GM21576 (cell line): Measurements from ENCODE around the gene RPL13.

Experiments
- ATAC-seq: cut with Tn5 transposase; IDR thresholded peaks from one replicate; pipeline ENCODE4 v1.9.1; 2021; ENCODE audit warnings: mild to moderate bottlenecking, moderate library complexity; ENCODE audit not compliant: unreplicated experiment

RPL13 gene

GRCh38 chr16:89595330-89596060 lies 35.0 kb downstream of the RPL13 start:
- no peak for ATAC-seq

- no peak for ATAC-seq
Observed at GRCh38 chr16:89596061-89596689, 35.7 kb downstream of the RPL13 start.

GRCh38 chr16:89596957-89597649 lies 36.6 kb downstream of the RPL13 start:
- no peak for ATAC-seq

GRCh38 chr16:89598199-89598598 lies 37.7 kb downstream of the RPL13 start:
- ATAC-seq = no peak

GRCh38 chr16:89599451-89599858 lies 39.0 kb downstream of the RPL13 start:
- no peak for ATAC-seq

DNA sequence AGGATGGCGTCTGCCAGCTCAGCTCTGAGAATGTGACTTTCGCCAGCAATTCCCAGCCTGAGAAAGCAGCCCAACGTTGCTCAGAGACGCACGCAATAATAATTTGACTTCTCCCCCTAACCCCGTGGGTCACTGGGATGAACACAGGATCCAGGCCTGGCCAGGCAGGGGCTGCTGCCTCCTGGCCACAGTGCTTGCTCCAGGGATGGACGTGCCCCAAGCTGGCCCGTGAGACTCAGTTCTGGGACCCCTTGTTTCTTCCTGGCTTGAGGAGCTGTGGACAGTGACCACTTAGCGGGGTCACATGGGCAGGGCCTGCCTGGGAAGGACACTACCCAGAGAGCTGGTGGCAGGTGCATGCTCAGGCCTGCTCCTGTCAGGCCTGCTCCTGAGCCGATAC lies 39.4 kb downstream of the RPL13 start:
- no peak for ATAC-seq

GRCh38 chr16:89600427-89600826 lies 39.9 kb downstream of the RPL13 start:
- no peak for ATAC-seq

GRCh38 chr16:89600956-89601355 lies 40.5 kb downstream of the RPL13 start:
- no peak for ATAC-seq

DNA sequence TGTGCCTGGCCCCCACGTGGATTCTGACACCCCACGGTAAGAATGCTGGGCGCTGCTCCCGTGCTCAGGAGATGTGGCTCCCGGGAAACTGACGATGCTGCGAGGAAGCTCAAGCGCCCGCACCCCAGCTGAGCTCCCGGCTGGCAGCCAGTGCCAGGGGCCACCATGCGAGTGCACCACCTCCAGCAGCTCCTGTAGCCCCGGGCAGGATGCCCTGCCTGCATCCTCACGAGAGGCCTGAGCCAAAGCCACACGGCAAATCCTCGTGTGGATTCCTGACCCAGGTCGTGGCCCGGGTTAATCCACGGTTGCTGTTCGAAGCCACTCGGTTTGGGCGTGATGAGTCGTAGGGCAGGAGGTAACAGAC lies 41.4 kb downstream of the RPL13 start:
- ATAC-seq = no peak

DNA sequence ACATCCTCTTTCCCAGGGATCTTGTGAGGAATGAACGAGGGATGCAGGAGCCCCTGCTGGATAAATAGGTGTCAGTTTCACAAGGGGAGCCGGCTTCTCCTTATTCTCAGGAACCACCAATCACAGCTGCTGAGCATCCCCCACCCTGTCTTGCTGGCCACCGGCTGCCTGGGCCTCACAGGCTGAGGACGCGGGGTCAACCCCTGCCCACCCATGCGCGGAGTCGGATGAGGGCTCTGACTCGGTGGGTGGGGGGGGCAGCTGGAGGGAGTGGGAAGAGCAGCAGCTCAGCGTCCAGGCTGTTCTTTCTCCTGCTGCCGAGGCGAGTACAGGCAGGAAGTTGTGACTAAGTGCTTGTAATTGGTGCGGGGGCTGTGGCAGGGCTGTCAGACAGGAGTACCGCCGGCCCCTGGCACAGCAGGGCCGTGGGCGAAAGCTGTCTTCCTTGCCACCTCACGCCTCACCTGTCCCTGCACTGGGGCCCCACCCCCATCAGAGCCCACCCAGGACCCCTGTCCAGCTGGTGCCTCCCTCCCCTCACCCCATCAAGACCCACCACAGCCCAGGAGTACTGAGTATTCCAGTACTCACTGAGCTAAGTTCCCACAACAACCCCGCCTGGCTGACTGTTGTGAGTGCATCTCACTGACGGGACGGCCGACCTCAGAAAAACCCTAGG lies 41.9 kb downstream of the RPL13 start:
- no peak for ATAC-seq

DNA sequence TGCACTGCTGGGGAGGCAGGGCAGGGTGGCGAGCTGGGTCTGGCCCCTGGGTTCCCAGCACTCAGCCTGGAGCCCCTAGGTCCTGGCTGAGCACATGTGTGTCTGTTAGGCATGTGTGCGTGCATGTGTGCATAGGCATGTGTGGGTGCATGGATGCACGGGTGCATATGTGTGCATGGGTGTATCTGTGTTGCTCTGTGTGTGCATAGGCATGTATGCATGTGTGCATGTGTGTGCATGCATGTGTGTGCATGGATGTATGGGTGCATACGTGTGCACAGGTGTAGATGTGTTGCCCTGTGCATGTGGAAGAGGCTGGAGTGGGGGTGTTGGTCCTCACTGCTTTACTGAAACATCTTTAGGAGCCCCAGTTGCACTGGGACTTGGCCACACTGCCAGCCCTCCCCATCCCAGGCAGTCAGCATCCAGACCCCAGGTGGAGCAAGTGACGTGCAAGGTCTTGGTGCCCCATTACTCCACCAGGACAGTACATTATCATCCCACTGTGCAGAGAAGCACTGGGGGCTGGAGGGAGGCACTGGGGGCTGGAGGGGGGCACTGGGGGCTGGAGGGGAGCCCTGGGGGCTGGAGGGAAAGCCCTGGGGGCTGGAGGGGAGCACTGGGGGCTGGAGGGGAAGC lies 42.6 kb downstream of the RPL13 start:
- no peak for ATAC-seq

GRCh38 chr16:89604764-89605163 lies 44.3 kb downstream of the RPL13 start:
- no peak for ATAC-seq

DNA sequence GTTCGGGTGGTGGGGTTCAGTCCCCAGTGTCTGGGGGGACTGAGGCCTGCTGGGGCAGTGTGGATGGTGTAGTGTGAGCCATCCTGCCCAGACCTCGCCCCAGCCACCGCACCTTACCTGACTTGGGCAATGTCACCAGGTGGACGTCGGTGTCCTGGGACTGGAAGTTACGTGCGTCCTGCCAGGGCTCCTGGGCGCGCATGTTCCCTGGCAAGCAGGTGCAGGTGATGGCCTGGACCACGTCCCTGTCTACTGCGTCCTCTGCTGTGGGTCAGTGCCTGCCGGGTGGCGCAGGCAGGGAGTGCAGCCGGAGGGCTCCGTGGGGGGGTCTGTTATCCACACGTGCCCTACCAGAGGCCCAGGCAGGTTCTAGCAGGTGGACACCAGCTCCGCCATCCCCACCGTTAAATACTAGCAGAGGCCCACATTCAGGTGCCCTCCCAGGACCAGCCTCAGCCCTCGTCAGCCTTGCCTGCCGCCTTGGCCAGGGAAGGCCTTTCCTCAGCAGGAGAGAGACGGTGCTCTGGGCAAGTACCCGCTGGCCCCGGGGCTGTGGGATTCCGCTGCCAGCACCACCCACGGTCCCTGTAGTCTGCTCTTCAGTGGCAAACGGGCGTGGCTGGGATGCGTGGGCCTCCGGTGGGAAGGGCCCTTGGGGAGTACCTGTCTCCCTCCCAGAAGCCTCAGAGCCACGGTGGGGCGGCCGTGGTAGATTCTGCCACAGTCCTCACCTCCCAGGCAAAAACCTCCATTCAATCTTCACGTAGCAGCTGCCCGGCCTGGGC lies 44.9 kb downstream of the RPL13 start:
- ATAC-seq = no peak

DNA sequence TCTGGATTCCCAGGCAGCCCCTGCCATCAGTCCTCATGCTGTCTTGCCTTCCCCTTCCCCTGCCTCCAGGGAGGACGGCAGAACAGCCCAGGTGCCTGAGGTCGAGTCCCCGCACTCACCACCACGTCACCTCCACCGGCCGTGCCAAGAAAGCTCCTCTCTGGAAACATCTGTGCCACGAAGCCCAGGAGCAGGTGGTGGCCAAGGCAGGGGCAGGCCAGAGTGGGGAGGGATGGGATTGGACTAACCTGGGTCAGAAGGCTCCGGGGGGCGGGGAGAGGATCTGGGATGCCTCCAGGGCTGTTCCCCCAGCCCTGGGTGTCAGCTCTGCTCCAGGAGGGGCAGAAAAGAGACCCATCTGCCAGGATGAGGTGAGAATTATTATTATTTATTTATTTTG lies 45.5 kb downstream of the RPL13 start:
- no peak for ATAC-seq

- ATAC-seq = no peak
Observed at GRCh38 chr16:89607453-89607852, 47.0 kb downstream of the RPL13 start.

DNA sequence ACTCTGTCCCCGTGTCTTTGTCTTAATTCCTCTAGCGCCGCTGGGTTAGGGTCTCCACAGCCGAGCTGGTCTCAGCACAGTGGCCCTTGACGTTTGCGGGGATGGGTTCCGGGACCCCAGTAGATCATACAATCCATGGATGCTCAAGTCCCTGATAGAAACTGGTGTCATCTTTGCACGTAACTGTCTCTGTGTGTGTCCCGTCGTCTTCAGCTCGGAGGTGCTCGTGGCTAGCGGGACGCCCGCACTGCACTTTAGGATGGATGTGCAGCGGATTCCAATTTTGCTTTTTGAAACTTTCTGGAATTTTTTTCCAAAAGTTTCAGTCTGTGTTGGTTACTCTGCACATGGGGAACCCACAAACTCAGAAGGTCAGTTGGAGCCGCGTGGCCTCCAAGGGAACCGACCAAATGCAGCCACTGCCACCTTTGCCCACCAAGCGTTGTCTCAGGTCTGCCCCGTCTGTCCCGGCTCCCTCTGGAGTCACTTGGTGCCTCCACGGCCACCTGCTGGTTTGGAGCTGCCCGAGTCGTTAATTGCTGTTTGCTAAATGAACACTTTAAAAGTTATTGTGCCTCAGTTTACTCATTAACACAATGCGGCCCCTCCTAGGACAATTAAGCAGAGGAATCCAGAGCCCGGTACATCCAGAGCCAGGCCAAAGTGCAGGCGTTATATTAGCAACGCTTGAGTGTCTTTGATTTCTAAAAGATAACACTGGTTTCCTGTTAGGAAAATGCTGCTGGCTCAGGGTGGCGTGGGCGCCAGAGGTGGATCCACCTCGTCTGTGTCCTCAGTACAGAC lies 47.7 kb downstream of the RPL13 start:
- ATAC-seq = no peak

GRCh38 chr16:89610108-89610453 lies 49.6 kb downstream of the RPL13 start:
- no peak for ATAC-seq

DNA sequence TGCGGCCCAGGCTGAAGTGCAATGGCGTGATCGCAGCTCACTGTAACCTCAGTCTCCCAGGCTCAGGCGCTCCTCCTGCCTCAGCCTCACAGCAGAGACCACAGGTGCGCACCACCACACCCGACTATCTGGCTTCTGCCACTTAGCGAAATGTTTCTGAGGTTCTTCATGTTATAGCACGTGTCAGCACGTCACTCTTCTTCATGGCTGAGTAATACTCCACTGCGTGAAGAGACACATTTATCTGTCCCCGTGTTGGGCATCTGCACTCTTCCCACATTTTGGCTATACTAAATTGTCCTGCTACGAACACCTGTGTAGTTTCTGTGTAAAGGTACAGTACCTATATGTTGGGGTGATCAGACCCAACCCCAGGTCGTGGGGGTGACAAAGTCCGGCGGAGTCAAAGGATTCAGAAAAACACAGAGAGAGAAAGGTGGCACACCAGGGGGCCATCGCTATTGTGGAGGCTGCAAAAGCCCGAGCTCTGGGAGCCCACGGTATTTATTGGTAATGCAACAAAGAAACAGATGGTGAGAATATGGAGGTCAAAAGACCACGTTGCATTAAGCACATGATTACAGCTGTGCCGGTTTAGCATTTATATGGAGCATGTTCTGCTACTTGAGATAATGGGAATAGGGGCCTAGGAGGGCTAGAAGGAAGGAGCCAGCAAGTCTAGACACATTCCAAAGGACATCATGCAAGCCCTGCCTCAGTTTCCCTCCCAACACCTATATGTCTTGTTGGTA lies 52.1 kb downstream of the RPL13 start:
- no peak for ATAC-seq
